ENCODE data around the gene RHBDL1. TPM values are rescaled to one million over a fixed set of nuclear protein-coding genes. Genes with fewer than 3 reads are reported as not detected.
A peak's percentile ranks its signal among the peaks of the same experiment; 100 is the strongest.

RHBDL1 gene
- total and polyA plus RNA-seq, 10 of the 15 experiments (the other 5 are each of a cell fraction or from before 2014, with no cell fraction given), result 0.04 to 1.3 (median 0.65) TPM; not detected in 5

DNA sequence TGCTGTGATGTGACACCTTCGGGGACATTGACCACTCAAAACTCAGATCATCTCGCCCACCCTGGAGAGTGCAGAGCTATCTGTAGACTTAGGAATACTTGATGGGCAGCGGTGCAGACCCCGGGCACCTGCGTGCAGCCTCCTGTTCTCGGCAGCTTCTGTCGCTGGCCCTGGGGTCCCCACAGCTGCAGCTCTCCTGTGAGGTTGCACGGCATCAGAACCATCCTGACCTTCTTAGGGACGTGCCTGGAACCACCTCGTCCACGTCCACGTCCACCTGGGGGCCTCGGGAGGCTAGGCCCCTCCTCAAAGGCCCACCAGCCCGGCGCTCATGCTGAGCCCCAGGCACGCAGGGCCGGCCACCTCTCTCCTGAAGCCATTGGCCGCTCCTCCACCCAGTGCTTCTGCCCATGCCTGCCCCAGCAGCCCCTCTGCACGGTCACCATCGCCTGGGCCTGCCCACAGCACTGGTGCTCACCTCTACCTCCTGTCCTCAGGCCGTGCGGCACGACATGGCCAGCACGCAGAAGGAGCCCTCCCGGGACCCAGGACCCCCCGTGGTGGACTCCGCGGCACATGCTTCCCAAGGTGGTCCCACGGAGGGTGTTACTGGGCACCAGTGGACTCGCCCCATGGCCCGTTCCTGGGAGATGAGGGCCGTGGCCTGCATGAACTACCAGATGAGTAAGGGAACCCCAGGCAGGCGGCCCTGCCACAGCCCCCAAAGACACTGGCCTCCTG is 47.0 kb upstream of the RHBDL1 start:
- in situ Hi-C loops (cut with MboI) (no loop called here), intact Hi-C loops (cut with micrococcal nuclease; ENCODE audit: unreplicated experiment) (no loop called here)
- H3K4me1 ChIP-seq (ENCODE audit: control insufficient read depth, insufficient read depth, low read length), result no peaks in the 10 kb centered on the region
- DNase-seq (ENCODE audit: low read depth, low spot score) (no peak), ATAC-seq (no peak), FAIRE-seq (no peak)
- H3K4me2 ChIP-seq (ENCODE audit: control insufficient read depth, insufficient read depth), result no peak overlapping the region
- ChIA-PET CTCF (no interaction called here), POLR2A (no interaction called here), RAD21 (ENCODE audit: unreplicated experiment) (no interaction called here), SMC1A (ENCODE audit: uncharacterized antibody, unreplicated experiment) (no interaction called here)
- H3K36me3 ChIP-seq (ENCODE audit: control insufficient read depth in 2 of 2, insufficient read depth in 2 of 2, low read length in 1 of 2), result no peaks in the 10 kb centered on the region; a peak in 1 of 4 replicates
- no peaks in the 10 kb centered on the region for H3K79me2 ChIP-seq (ENCODE audit: control insufficient read depth, insufficient read depth, low read length)
- no peak overlapping the region for H2AFZ ChIP-seq (ENCODE audit: control insufficient read depth, low read depth, low read length)
- no peak overlapping the region for H3K27ac ChIP-seq (ENCODE audit: control insufficient read depth, insufficient read depth)
- H3K27me3 ChIP-seq (replicated peaks in 1 of 2; ENCODE audit: control insufficient read depth in 2 of 2, insufficient read depth in 2 of 2, low read length in 1 of 2), result no peaks in the 10 kb centered on the region
- BruUV-seq (replicated peaks), result no TSS peak
- no peak overlapping the region for H3K9ac ChIP-seq (ENCODE audit: control insufficient read depth, insufficient read depth, low read length)
- H3K9me3 ChIP-seq (replicated peaks; ENCODE audit: control insufficient read depth, insufficient read depth, low read length), result no peaks in the 10 kb centered on the region
- TF ChIP-seq, protein P1, sequence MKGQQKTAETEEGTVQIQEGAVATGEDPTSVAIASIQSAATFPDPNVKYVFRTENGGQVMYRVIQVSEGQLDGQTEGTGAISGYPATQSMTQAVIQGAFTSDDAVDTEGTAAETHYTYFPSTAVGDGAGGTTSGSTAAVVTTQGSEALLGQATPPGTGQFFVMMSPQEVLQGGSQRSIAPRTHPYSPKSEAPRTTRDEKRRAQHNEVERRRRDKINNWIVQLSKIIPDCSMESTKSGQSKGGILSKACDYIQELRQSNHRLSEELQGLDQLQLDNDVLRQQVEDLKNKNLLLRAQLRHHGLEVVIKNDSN (IDR thresholded peaks at IDR 0.05; ENCODE audit: borderline replicate concordance, extremely low read length, insufficient read depth, low read depth, low read length), result no peak
- TF ChIP-seq BCL11A (IDR thresholded peaks at IDR 0.05; ENCODE audit: low read depth, low read length) (no peak), ESRRA (IDR thresholded peaks at IDR 0.05; ENCODE audit: low read length) (no peak), DPF2 (IDR thresholded peaks at IDR 0.05) (no peak)
- 83% methylated on average over 33 of the region's 33 CpGs for WGBS (ENCODE audit: insufficient coverage, insufficient replicate concordance, low lambda C conversion rate, missing lambda C conversion rate)
- no peak overlapping the region for H3K4me3 ChIP-seq
- H4K20me1 ChIP-seq (ENCODE audit: control insufficient read depth, insufficient read depth), result no peaks in the 10 kb centered on the region; the same call in 1 of the 2 replicates

DNA sequence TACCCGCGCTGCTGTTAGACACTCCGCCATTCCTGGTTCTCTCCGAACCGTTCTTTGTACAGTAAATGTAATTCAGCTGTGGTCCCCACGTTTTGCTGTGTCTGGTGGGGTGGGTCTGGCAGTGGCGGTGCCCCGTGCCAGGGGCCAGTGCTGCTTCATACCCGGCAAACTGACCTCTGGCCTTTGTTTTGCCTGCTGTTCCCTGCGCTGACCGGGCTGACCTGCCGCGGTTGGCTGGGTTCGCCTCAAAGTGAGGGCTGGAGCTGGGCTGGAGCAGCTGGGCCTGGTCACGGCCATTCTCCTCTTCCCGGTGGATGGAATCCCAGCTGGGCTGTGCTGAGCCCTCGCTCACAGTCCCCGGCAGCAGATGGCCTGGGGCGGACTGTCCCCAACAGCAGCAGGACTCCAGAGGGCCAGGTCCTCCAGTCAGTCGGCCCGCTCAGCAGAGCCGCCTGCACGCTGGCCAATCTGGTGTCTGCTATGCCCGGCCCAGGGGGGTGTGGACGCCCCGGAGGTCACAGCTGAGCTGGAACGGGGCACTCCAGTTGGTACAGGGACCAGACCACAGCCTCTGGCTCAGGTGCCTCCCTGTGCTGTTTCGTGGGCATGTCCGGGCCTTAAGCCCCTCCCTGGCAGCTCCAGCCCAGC is 46.2 kb upstream of the RHBDL1 start:
- CTCF ChIA-PET, result no interaction called here
- H3K9ac ChIP-seq (ENCODE audit: control insufficient read depth, insufficient read depth, low read length), result no peak overlapping the region
- no peak overlapping the region for H2AFZ ChIP-seq (ENCODE audit: control insufficient read depth, low read depth, low read length)
- H3K79me2 ChIP-seq (ENCODE audit: control insufficient read depth, insufficient read depth, low read length), result no peaks in the 10 kb centered on the region
- DNase-seq (ENCODE audit: low read depth, low spot score) (no peak), FAIRE-seq (no peak), ATAC-seq (no peak)
- TF ChIP-seq, protein P2, sequence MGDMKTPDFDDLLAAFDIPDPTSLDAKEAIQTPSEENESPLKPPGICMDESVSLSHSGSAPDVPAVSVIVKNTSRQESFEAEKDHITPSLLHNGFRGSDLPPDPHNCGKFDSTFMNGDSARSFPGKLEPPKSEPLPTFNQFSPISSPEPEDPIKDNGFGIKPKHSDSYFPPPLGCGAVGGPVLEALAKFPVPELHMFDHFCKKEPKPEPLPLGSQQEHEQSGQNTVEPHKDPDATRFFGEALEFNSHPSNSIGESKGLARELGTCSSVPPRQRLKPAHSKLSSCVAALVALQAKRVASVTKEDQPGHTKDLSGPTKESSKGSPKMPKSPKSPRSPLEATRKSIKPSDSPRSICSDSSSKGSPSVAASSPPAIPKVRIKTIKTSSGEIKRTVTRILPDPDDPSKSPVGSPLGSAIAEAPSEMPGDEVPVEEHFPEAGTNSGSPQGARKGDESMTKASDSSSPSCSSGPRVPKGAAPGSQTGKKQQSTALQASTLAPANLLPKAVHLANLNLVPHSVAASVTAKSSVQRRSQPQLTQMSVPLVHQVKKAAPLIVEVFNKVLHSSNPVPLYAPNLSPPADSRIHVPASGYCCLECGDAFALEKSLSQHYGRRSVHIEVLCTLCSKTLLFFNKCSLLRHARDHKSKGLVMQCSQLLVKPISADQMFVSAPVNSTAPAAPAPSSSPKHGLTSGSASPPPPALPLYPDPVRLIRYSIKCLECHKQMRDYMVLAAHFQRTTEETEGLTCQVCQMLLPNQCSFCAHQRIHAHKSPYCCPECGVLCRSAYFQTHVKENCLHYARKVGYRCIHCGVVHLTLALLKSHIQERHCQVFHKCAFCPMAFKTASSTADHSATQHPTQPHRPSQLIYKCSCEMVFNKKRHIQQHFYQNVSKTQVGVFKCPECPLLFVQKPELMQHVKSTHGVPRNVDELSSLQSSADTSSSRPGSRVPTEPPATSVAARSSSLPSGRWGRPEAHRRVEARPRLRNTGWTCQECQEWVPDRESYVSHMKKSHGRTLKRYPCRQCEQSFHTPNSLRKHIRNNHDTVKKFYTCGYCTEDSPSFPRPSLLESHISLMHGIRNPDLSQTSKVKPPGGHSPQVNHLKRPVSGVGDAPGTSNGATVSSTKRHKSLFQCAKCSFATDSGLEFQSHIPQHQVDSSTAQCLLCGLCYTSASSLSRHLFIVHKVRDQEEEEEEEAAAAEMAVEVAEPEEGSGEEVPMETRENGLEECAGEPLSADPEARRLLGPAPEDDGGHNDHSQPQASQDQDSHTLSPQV (IDR thresholded peaks at IDR 0.05), result no peak
- peak; percentile 41; the same call in 1 of the 2 replicates for TF ChIP-seq POLR2A (IDR thresholded peaks at IDR 0.05; ENCODE audit: low read depth, low read length)
- H3K4me2 ChIP-seq (ENCODE audit: control insufficient read depth, insufficient read depth), result no peak overlapping the region
- SMC1A ChIA-PET (ENCODE audit: uncharacterized antibody, unreplicated experiment), result no interaction called here
- 89% methylated on average over 28 of the region's 29 CpGs for WGBS (ENCODE audit: insufficient coverage, insufficient replicate concordance, low lambda C conversion rate, missing lambda C conversion rate)
- in situ Hi-C loops (cut with MboI), result no loop called here
- POLR2A ChIA-PET, result no interaction called here
- no peaks in the 10 kb centered on the region for H4K20me1 ChIP-seq (ENCODE audit: control insufficient read depth, insufficient read depth)
- no TSS peak for BruUV-seq (replicated peaks)
- H3K4me1 ChIP-seq (ENCODE audit: control insufficient read depth, insufficient read depth, low read length), result no peaks in the 10 kb centered on the region; the same call in 1 of the 2 replicates
- no peak overlapping the region for H3K27ac ChIP-seq (ENCODE audit: control insufficient read depth, insufficient read depth)
- peaks cover 0 to 4% of the 10 kb centered on the region in 2 experiments; a peak in 2 of 4 replicates for H3K36me3 ChIP-seq (ENCODE audit: control insufficient read depth in 2 of 2, insufficient read depth in 2 of 2, low read length in 1 of 2)
- no peak overlapping the region for H3K4me3 ChIP-seq
- H3K27me3 ChIP-seq (replicated peaks in 1 of 2; ENCODE audit: control insufficient read depth in 2 of 2, insufficient read depth in 2 of 2, low read length in 1 of 2), result no peaks in the 10 kb centered on the region
- RAD21 ChIA-PET (ENCODE audit: unreplicated experiment), result no interaction called here
- no peaks in the 10 kb centered on the region for H3K9me3 ChIP-seq (replicated peaks; ENCODE audit: control insufficient read depth, insufficient read depth, low read length)
- intact Hi-C loops (cut with micrococcal nuclease; ENCODE audit: unreplicated experiment), result no loop called here
